Skin epidermis (tissue), 12 donors: ENCODE data around the gene LMX1A.

ENCODE experiments used
- H3K27ac ChIP-seq, 21 experiments: fragments of 200-600 bp; sonication (generic) in 11 of 21; one replicate each; pipeline ENCODE4 v1.5.0; 2020; ENCODE audit warnings: mild to moderate bottlenecking in 3 of 21, inconsistent platforms in 2 of 21, moderate library complexity in 2 of 21
- H3K4me3 ChIP-seq, 7 experiments: fragments of 200-600 bp; sonication (generic) in 2 of 7; one replicate each; pipeline ENCODE4 v1.5.0; 2020; ENCODE audit warnings: inconsistent platforms in 2 of 7, mild to moderate bottlenecking in 2 of 7, moderate library complexity in 1 of 7

The LMX1A gene

GRCh38 chr1:165187031-165188009 lies 169.2 kb downstream of the LMX1A start:
- no peak overlapping the region for H3K27ac ChIP-seq
- H3K4me3 ChIP-seq = no peak overlapping the region

GRCh38 chr1:165185161-165185889 lies 171.2 kb downstream of the LMX1A start:
- H3K27ac ChIP-seq = no peak overlapping the region
- H3K4me3 ChIP-seq = no peak overlapping the region

- Histone ChIP-seq H3K4me3 (no peak overlapping the region), H3K27ac (no peak overlapping the region)
Observed at GRCh38 chr1:165182975-165183374, 173.5 kb downstream of the LMX1A start.

- H3K4me3 ChIP-seq = no peak overlapping the region
- H3K27ac ChIP-seq = no peak overlapping the region
Observed at GRCh38 chr1:165179306-165179705, 177.2 kb downstream of the LMX1A start.

GRCh38 chr1:165174491-165174890 lies 182.0 kb downstream of the LMX1A start:
- no peak overlapping the region for H3K4me3 ChIP-seq
- H3K27ac ChIP-seq = no peak overlapping the region

GRCh38 chr1:165173818-165174217 lies 182.7 kb downstream of the LMX1A start:
- H3K27ac ChIP-seq = no peak overlapping the region
- no peak overlapping the region for H3K4me3 ChIP-seq

GRCh38 chr1:165173409-165173808 lies 183.1 kb downstream of the LMX1A start:
- no peak overlapping the region for H3K4me3 ChIP-seq
- H3K27ac ChIP-seq = no peak overlapping the region

GRCh38 chr1:165172666-165173065 lies 183.8 kb downstream of the LMX1A start:
- no peak overlapping the region for H3K27ac ChIP-seq

GRCh38 chr1:165169729-165170128 lies 186.8 kb downstream of the LMX1A start:
- H3K27ac ChIP-seq = no peak overlapping the region
- H3K4me3 ChIP-seq = no peak overlapping the region

More at GRCh38 chr1:165172666-165173065, 183.8 kb downstream of the LMX1A start:
- no peak overlapping the region for H3K4me3 ChIP-seq

GRCh38 chr1:165169028-165169427 lies 187.5 kb downstream of the LMX1A start:
- H3K27ac ChIP-seq = no peak overlapping the region
- H3K4me3 ChIP-seq = no peak overlapping the region

- Histone ChIP-seq H3K27ac (no peak overlapping the region), H3K4me3 (no peak overlapping the region)
Observed at GRCh38 chr1:165168467-165168866, 188.0 kb downstream of the LMX1A start.

GRCh38 chr1:165162671-165163241 lies 193.8 kb downstream of the LMX1A start:
- H3K4me3 ChIP-seq = no peak overlapping the region
- H3K27ac ChIP-seq = peak overlapping the region in 1 of 21 experiments; percentile 6

GRCh38 chr1:165161130-165161529 lies 195.4 kb downstream of the LMX1A start:
- Histone ChIP-seq H3K27ac (no peak overlapping the region), H3K4me3 (no peak overlapping the region)

GRCh38 chr1:165153182-165153581 lies 203.3 kb downstream of the LMX1A start:
- H3K4me3 ChIP-seq = no peak overlapping the region
- no peak overlapping the region for H3K27ac ChIP-seq

GRCh38 chr1:165152727-165153126 lies 203.8 kb downstream of the LMX1A start:
- Histone ChIP-seq H3K4me3 (no peak overlapping the region), H3K27ac (no peak overlapping the region)

- Histone ChIP-seq H3K4me3 (no peak overlapping the region), H3K27ac (no peak overlapping the region)
Observed at GRCh38 chr1:165152109-165152508, 204.4 kb downstream of the LMX1A start.
